ENCODE results near the gene GMPS. TPM values are rescaled to one million over a fixed set of nuclear protein-coding genes. Genes with fewer than 3 reads are reported as not detected.

GMPS gene
- total and polyA plus RNA-seq, 9 of the 15 experiments (the other 6 are each of a cell fraction or from before 2014, with no cell fraction given), result 73.7 to 282 (median 156) TPM

DNA sequence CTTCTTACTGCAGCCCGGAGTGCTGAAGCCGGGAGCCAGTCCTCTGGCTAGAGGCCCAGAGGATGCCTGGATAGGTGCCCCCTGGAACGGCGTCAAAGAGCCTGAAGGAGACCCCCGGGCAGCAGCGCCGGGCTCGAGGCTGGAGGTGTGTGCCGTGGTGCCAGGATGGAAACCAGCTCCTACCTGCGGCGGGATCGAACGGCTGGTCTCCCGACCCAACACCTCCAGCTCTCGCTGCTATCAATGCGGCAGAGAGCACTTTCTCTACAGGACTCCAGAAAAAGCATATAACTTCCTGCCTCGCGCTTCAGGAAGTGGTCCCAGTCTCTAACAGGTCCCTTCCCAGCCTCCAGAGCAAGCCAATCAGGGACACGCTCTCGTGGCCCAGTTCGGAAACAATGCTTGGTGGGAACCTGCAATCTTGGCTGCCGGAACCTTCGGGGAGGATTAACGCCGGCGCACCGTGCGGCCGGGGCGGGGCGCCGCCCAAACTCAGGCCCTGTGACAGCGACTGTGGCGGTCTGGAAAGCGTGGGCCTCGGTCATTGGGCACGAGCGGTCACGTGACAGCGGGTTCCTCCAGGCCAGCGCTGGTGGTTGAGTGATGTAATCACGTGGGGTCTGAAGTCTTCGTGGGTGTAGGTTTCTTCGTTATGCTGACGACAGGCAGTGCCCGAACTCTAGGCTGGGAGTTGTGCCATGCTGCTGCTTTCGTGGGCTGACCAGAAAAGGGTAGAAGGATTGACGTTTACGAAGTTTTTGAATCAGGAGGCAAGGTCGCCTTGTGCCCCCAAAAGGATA lies 16.1 kb upstream of the GMPS start, which contains the start of gene SLC33A1 (continued):
- peak; percentile 80 for TF ChIP-seq JUND (IDR thresholded peaks at IDR 0.05; ENCODE audit: borderline replicate concordance, low read depth, low read length)
- TF ChIP-seq JUND (tag; IDR thresholded peaks at IDR 0.05; ENCODE audit: borderline replicate concordance, low read depth, low read length), result peak; percentile 78; the same call in 2 of the 3 replicates
- peak; percentile 42; the same call in 1 of the 2 replicates for TF ChIP-seq MAFK (IDR thresholded peaks at IDR 0.05; ENCODE audit: low read length)
- peak; percentile 97 for TF ChIP-seq ATF7 (IDR thresholded peaks at IDR 0.05)
- no peak for TF ChIP-seq ZNF133 (CRISPR knock-in tag; IDR thresholded peaks at IDR 0.05)
- TF ChIP-seq, protein P1, sequence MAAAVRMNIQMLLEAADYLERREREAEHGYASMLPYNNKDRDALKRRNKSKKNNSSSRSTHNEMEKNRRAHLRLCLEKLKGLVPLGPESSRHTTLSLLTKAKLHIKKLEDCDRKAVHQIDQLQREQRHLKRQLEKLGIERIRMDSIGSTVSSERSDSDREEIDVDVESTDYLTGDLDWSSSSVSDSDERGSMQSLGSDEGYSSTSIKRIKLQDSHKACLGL (CRISPR knock-in tag; IDR thresholded peaks at IDR 0.05; ENCODE audit: borderline replicate concordance, poor library complexity, severe bottlenecking), result no peak
- TF ChIP-seq RBM39 (optimal IDR thresholded peaks at IDR 0.05; ENCODE audit: low read depth, low read length), result peak; percentile 94
- TF ChIP-seq, protein P2, sequence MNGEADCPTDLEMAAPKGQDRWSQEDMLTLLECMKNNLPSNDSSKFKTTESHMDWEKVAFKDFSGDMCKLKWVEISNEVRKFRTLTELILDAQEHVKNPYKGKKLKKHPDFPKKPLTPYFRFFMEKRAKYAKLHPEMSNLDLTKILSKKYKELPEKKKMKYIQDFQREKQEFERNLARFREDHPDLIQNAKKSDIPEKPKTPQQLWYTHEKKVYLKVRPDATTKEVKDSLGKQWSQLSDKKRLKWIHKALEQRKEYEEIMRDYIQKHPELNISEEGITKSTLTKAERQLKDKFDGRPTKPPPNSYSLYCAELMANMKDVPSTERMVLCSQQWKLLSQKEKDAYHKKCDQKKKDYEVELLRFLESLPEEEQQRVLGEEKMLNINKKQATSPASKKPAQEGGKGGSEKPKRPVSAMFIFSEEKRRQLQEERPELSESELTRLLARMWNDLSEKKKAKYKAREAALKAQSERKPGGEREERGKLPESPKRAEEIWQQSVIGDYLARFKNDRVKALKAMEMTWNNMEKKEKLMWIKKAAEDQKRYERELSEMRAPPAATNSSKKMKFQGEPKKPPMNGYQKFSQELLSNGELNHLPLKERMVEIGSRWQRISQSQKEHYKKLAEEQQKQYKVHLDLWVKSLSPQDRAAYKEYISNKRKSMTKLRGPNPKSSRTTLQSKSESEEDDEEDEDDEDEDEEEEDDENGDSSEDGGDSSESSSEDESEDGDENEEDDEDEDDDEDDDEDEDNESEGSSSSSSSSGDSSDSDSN (IDR thresholded peaks at IDR 0.05; ENCODE audit: borderline replicate concordance in 1 of 2, low read depth in 2 of 2, low read length in 2 of 2), result peak; percentile 99
- TF ChIP-seq TSC22D4 (tag; IDR thresholded peaks at IDR 0.05), result no peak
- no peak for TF ChIP-seq MED1 (CRISPR knock-in tag; IDR thresholded peaks at IDR 0.05; ENCODE audit: borderline replicate concordance)
- TF ChIP-seq ZBTB17 (CRISPR knock-in tag; IDR thresholded peaks at IDR 0.05), result 0 out of 2 replicates have a peak, but pooled peaks have one; percentile 62
- 0 out of 2 replicates have a peak, but pooled peaks have one; percentile 18 for TF ChIP-seq MEF2A (IDR thresholded peaks at IDR 0.05; ENCODE audit: control insufficient read depth, low read depth, low read length)
- peak; percentile 79 for TF ChIP-seq POLR2B (IDR thresholded peaks at IDR 0.05; ENCODE audit: low read depth, partially characterized antibody)
- TF ChIP-seq PHF21A (IDR thresholded peaks at IDR 0.05; ENCODE audit: borderline replicate concordance, low read depth), result peak; percentile 91
- TF ChIP-seq MIER1 (IDR thresholded peaks at IDR 0.05; ENCODE audit: low read depth), result 0 out of 2 replicates have a peak, but pooled peaks have one; percentile 12
- peak; percentile 98 for TF ChIP-seq BHLHE40 (IDR thresholded peaks at IDR 0.05; ENCODE audit: low read length)
- peak in 1 of 2 experiments; percentile 83; a peak in 2 of 4 replicates for TF ChIP-seq FOXA3 (CRISPR knock-in tag; conservative IDR thresholded peaks at IDR 0.05 in 1 of 2, IDR thresholded peaks at IDR 0.05 in 1 of 2)
- peak; percentile 87; the same call in 1 of the 2 replicates for TF ChIP-seq ESRRA (IDR thresholded peaks at IDR 0.05; ENCODE audit: borderline replicate concordance, low read depth)
- peak; percentile 89 for TF ChIP-seq TAF1 (IDR thresholded peaks at IDR 0.05; ENCODE audit: control insufficient read depth, extremely low read depth, insufficient read depth, low read length, severe bottlenecking)
- TF ChIP-seq ZFX (CRISPR knock-in tag; IDR thresholded peaks at IDR 0.05), result peak; percentile 84
- no peak for TF ChIP-seq SAFB2 (IDR thresholded peaks at IDR 0.05; ENCODE audit: borderline replicate concordance, low read depth, low read length, severe bottlenecking)
- no peak for TF ChIP-seq CBX8 (IDR thresholded peaks at IDR 0.05; ENCODE audit: borderline replicate concordance, extremely low read depth, low read depth, low read length, poor library complexity, severe bottlenecking)

Measured in K562 (cell line).